SK-N-MC (cell line): Measurements from ENCODE around the gene SOX8.
"Not testable (repeated sequence)": the region's sequence is repeated elsewhere in the genome, so short reads cannot be mapped to it uniquely, and the experiment has no call there.

Source experiments
- EZH2 ChIP-seq: fragments of 200-600 bp; sonication (generic); IDR thresholded peaks from one replicate; pipeline ENCODE4 v1.6.1; 2017; ENCODE audit warnings: antibody characterized with exemption
- POLR2AphosphoS5 ChIP-seq: IDR thresholded peaks from 2 replicates; pipeline ENCODE4 v1.6.1; 2012; ENCODE audit warnings: mild to moderate bottlenecking, low read depth, low read length, borderline replicate concordance

- TF ChIP-seq POLR2AphosphoS5, EZH2: not testable (repeated sequence)
These were observed 32.8 kb upstream of the SOX8 start for GRCh38 chr16:948767-949166.
